Transverse colon (tissue), 4 donors: ENCODE data around the gene UXT. TPM values are rescaled to one million over a fixed set of nuclear protein-coding genes. Genes with fewer than 3 reads are reported as not detected.
A peak's percentile ranks its signal among the peaks of the same experiment; 100 is the strongest.

Source experiments
- DNase-seq: peaks from one replicate; pipeline ENCODE4 v3.0.0-alpha.2; 2019
- H3K27ac ChIP-seq, 4 donors: fragments of 200-600 bp; sonication (generic); 2 replicates each; pipeline ENCODE4 v1.5.1; 2016 to 2018; ENCODE audit warnings: inconsistent platforms in 4 of 4
- H3K27me3 ChIP-seq: fragments of 200-600 bp; sonication (generic); 2 replicates; pipeline ENCODE4 v1.5.1; 2017; ENCODE audit warnings: inconsistent platforms
- H3K36me3 ChIP-seq, 4 donors: fragments of 200-600 bp; sonication (generic); 2 replicates each; pipeline ENCODE4 v1.5.1; 2017 to 2019; ENCODE audit warnings: inconsistent platforms in 4 of 4
- H3K4me1 ChIP-seq, 4 donors: fragments of 200-600 bp; sonication (generic); 2 replicates each; pipeline ENCODE4 v1.5.1; 2017 to 2020; ENCODE audit warnings: inconsistent platforms in 4 of 4
- H3K4me3 ChIP-seq, 4 donors: fragments of 200-600 bp; sonication (generic); 1 replicate in 1 of 4; 2 replicates in 3 of 4; pipeline versions ENCODE4 v1.5.1 to v1.6.1; 2017 to 2019; ENCODE audit warnings: inconsistent platforms in 4 of 4
- H3K9me3 ChIP-seq, 2 donors: fragments of 200-600 bp; sonication (generic); 2 replicates each; pipeline ENCODE4 v1.5.1; 2017 to 2019; ENCODE audit warnings: inconsistent platforms in 2 of 2
- EP300 ChIP-seq: sonication (generic); formaldehyde crosslinking; IDR thresholded peaks from one replicate; pipeline ENCODE4 v1.6.1; 2017; ENCODE audit warnings: antibody characterized with exemption, low read depth
- POLR2A ChIP-seq: fragments of 450-650 bp; IDR thresholded peaks from one replicate; pipeline ENCODE4 v1.6.1; 2016; ENCODE audit warnings: antibody characterized with exemption, mild to moderate bottlenecking, moderate library complexity
- POLR2AphosphoS5 ChIP-seq, 3 donors: sonication (generic); formaldehyde crosslinking; IDR thresholded peaks; one replicate each; pipeline ENCODE4 v1.6.1; 2016; ENCODE audit warnings: antibody characterized with exemption in 3 of 3
- WGBS, 2 donors: methylation state at CpG; one replicate each; pipeline ENCODE4 v1.1.5; 2018; ENCODE audit warnings: low coverage in 1 of 2; 5-methylcytosine and 5-hydroxymethylcytosine counted together
- in situ Hi-C, 4 donors: fragments of 200-750 bp; cut with MboI; loops; one replicate each; pipeline versions ENCODE4 v1.15.0 to v1.15.1; 2017; ENCODE audit warnings: low sequenced_read_pairs in 3 of 4, low pct_ligation_motif_present in 1 of 4, low pct_unique_long_range_greater_than_20kb in 1 of 4
- intact Hi-C: fragments of 100-400 bp; cut with DNase I; formaldehyde crosslinking; loops from one replicate; pipeline ENCODE4 v1.15.1; 2023; ENCODE audit warnings: low total_unique reads
- total RNA-seq, 4 donors: library from RNA; depleted of rRNA; stranded (reverse); fragments of >200 nt; gene quantifications; one replicate each; pipeline ENCODE4 v1.1.0, GENCODE V29; 2016
- TF ChIP-seq, protein P1 (sequence below), 5 experiments: fragments of 200-600 bp in 3 of 5; fragments of 450-650 bp in 2 of 5; sonication (generic) in 3 of 5; IDR thresholded peaks; 1 replicate in 2 of 5; 2 replicates in 3 of 5; pipeline ENCODE4 v1.5.1; 2016 to 2017; ENCODE audit warnings: antibody characterized with exemption in 5 of 5, inconsistent platforms in 3 of 5, mild to moderate bottlenecking in 2 of 5, moderate library complexity in 1 of 5

Gene UXT
- total RNA-seq, 4 donors from 2014 or later: 21.3 to 122 (median 91.9) TPM

DNA sequence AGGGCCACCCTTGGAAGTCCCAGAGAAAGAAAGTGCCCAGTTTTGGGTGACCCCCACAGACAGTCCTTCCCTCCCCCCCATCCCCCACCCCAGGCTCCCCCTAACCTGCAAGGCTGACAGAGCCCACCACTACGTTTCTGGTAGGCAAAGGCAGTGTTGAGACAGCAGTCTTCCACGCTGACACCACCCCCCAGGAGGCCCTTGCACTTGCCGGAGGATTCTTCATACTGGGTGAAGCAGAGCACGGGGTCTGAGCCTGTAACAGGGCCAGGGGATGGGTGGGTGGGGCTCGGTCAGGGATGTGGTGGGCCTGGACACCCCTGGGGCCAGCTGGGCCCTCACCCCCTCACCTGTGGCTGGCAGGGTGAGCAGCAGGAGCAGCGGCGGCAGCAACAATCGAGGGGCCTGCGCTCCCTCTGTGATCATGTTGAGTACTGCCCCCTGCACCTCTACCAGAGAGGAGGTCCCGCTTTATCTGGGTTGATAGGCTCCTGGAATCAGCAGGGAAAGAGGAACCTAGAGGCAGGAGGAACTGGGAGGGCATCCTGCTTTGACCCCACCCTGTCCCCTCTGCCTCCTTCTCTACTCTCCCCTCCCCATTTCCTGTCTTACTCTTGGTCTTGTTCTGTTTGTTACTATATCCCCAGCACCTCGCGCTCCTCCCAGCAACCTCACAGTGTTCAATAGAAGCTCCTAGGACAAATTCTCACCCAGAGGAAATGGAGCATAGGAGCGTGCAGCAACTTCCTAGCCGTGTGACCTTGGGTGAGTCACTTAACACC is 29.4 kb downstream of the UXT start, which contains the start of gene CFP:
Gene CFP, minus strand, starts transcription at position 512 of the 782 bp plus-strand sequence. Its CDS starts 86 bp downstream, at position 426.
- intact Hi-C loops: loop anchor here (10.0 kb wide), 1 partner anchor 55 kb away; no protein-coding TSS in a partner anchor
- no peaks in the 10 kb centered on the region for H3K27me3 ChIP-seq
- no peak within 1 kb of the TSS for H3K27ac ChIP-seq
- H3K4me3 ChIP-seq: no peak within 1 kb of the TSS
- 65% methylated on average over 14 of the region's 14 CpGs; no CpG with 5 or more reads in 1 of the 2 donors for WGBS, 2 donors
- no peaks in the 10 kb centered on the region for H3K9me3 ChIP-seq
- no peak for DNase-seq
- H3K36me3 ChIP-seq: no peaks in the 10 kb centered on the region
- TF ChIP-seq EP300 (no peak), POLR2A (no peak), POLR2AphosphoS5 (IDR thresholded peaks at IDR 0.05) (no peak)
- TF ChIP-seq, protein P1, sequence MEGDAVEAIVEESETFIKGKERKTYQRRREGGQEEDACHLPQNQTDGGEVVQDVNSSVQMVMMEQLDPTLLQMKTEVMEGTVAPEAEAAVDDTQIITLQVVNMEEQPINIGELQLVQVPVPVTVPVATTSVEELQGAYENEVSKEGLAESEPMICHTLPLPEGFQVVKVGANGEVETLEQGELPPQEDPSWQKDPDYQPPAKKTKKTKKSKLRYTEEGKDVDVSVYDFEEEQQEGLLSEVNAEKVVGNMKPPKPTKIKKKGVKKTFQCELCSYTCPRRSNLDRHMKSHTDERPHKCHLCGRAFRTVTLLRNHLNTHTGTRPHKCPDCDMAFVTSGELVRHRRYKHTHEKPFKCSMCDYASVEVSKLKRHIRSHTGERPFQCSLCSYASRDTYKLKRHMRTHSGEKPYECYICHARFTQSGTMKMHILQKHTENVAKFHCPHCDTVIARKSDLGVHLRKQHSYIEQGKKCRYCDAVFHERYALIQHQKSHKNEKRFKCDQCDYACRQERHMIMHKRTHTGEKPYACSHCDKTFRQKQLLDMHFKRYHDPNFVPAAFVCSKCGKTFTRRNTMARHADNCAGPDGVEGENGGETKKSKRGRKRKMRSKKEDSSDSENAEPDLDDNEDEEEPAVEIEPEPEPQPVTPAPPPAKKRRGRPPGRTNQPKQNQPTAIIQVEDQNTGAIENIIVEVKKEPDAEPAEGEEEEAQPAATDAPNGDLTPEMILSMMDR (IDR thresholded peaks at IDR 0.05): no peak
- no peaks in the 10 kb centered on the region for H3K4me1 ChIP-seq
- in situ Hi-C loops: no loop called here

DNA sequence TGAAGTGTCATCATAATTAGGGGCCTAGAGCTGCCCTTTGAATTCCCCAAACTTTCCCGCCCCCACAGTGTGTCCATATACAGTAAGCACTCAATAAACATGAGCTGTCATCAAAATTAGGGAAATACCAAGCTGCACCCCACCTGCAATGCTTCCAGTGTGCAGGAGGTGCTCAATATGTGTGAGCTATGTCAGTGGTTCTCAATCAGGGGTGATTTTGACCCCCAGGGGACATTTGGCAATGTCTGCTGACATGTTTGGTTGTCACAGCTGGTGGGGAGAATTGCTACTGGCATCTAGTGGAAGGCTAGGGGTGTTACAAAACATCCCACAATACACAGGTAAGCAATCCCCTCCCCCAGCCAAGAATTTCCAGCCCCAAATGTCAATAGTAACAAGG is 30.0 kb downstream of the UXT start:
- no peaks in the 10 kb centered on the region for H3K36me3 ChIP-seq
- no peaks in the 10 kb centered on the region for H3K9me3 ChIP-seq
- TF ChIP-seq POLR2A (no peak), POLR2AphosphoS5 (IDR thresholded peaks at IDR 0.05) (no peak), EP300 (no peak)
- TF ChIP-seq, protein P1 (IDR thresholded peaks at IDR 0.05): no peak
- in situ Hi-C loops (no loop called here), intact Hi-C loops (no loop called here)
- peaks cover 0 to under 1% (median 0%) of the 10 kb centered on the region in 4 donors for H3K4me1 ChIP-seq
- no peak for DNase-seq
- no peak overlapping the region for H3K27ac ChIP-seq
- H3K4me3 ChIP-seq: no peak overlapping the region
- WGBS, 2 donors: 82% methylated on average over 1 of the region's 1 CpG; no CpG with 5 or more reads in 1 of the 2 donors
- H3K27me3 ChIP-seq: no peaks in the 10 kb centered on the region

DNA sequence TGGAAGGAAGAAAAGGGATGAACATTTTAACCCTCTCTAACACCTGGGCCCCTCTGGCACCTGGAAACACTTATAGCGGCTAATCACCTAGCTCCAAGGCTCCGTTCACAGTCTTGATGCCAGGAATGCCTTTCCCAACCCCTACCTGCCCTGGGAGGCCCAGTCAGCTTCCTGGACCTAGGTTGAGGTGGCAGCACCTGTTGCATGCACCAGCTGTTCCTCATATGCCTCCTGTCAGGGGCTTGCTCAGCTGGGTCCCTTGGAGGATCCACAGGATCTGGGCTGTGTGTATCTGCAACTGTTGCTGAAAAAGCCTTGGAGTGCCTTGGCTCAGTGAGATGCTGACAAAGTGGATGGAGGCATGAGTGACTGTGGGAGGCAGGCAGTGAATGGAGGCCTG is 33.6 kb downstream of the UXT start:
- WGBS, 2 donors: 84% methylated on average over 2 of the region's 2 CpGs; no CpG with 5 or more reads in 1 of the 2 donors
- Histone ChIP-seq H3K4me1 (peaks cover 0 to 4% (median 0%) of the 10 kb centered on the region in 4 donors), H3K9me3 (no peaks in the 10 kb centered on the region), H3K4me3 (no peak overlapping the region), H3K36me3 (no peaks in the 10 kb centered on the region), H3K27ac (no peak overlapping the region), H3K27me3 (no peaks in the 10 kb centered on the region)
- in situ Hi-C loops: no loop called here
- DNase-seq: no peak
- TF ChIP-seq POLR2AphosphoS5 (IDR thresholded peaks at IDR 0.05) (no peak), EP300 (no peak), POLR2A (no peak)
- TF ChIP-seq, protein P1 (IDR thresholded peaks at IDR 0.05): no peak
- intact Hi-C loops: no loop called here

DNA sequence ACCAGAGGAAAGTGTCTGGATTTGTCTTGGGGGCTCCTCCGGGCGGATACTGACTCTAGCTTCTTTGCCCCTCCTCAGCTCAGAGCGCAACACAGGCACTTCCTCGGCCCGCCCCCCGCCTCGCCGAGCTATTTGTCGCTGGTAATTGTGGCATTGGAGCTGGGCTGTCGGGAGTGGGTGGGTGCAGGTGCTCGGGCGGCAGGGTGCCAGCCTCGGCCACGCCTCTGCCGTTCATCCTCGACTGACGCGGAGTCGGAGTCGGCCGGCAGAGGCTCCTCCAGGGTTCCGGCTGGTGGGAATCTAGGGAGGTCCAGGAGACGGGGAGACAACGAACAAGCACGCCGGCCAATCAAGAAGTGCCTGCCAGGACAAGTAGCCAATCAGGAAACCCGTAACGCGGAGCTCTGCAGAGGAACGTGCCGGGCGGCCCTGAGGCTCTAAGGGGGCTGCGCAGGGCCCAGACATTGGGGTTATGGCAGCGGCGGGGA is 35.4 kb downstream of the UXT start:
- peak overlapping the region in 1 of 4 donors; percentile 24 for H3K4me3 ChIP-seq
- H3K4me1 ChIP-seq: peaks cover 0 to 4% (median 2%) of the 10 kb centered on the region in 4 donors
- peak; percentile 34 for DNase-seq
- in situ Hi-C loops (no loop called here), intact Hi-C loops (no loop called here)
- H3K36me3 ChIP-seq: no peaks in the 10 kb centered on the region
- no peaks in the 10 kb centered on the region for H3K9me3 ChIP-seq
- no peak overlapping the region for H3K27ac ChIP-seq
- WGBS, 2 donors: 20% methylated on average over 35 of the region's 35 CpGs; no CpG with 5 or more reads in 1 of the 2 donors
- H3K27me3 ChIP-seq: peaks cover 5% of the 10 kb centered on the region
- no peak for TF ChIP-seq POLR2AphosphoS5 (IDR thresholded peaks at IDR 0.05)
- no peak for TF ChIP-seq POLR2A
- no peak for TF ChIP-seq EP300
- TF ChIP-seq, protein P1 (IDR thresholded peaks at IDR 0.05): no peak
